HG03571 (cell line): ENCODE results near the gene PLA1A.
"Not testable (repeated sequence)": the region's sequence is repeated elsewhere in the genome, so short reads cannot be mapped to it uniquely, and the experiment has no call there.

ENCODE experiments used
- ATAC-seq: cut with Tn5 transposase; IDR thresholded peaks from one replicate; pipeline ENCODE4 v1.9.1; 2021; ENCODE audit not compliant: unreplicated experiment

The PLA1A gene

DNA sequence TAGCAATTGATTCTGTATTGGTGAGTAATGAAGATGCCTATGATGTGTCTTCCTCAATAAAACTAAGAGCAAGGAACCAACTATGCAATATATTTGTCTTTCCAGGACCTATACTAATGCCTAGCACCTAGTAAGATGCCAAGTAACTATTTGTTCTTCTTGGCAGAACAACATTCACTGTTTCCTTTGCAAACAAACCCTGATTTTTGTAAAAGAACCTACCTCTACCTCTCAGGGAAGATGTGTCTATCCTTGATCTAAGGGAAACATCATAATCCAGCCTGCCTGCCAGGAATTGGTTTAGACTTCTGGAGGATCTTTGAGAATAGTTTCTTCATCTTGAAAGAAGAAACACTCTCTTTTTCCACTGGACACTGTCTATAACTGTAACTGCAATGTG lies 22.2 kb upstream of the PLA1A start:
- ATAC-seq: no peak

DNA sequence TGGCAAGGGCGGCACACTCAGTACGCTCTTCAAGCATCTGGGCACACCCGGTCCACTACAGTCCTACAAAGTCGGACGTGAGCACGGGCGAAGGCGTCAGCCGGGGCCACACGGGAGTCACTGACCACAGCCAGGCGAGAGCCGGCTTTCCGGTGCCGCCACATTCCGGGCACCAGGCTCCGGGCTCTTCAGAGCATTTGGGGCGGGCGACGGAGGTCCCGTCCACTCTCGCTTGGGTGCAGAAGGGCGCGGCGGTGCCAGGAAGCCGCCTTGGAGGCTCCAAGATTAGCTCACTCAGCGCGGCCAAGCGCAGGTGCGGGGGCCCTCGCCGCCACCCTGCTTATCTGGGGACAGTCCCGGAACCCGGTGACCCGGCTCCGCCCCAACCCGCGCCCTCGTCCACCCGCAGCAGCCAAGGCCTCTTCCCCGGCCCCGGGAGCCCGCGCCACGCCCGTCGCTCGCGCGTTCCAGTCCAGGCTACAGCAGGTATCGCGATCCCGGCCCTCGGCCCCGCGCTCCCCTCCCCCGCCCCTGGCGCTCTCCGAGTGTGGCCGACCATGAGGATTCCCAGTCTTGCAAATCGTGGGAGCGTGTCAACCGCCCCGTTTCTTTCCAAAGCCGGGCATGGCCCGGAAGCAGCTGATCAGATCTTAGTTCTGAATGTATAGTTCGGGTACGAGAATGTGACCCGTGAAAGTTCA lies 18.2 kb upstream of the PLA1A start, which contains the start of gene ADPRH:
ADPRH (plus strand) TSS at position 127 of the 701 bp plus-strand sequence. CDS start 2,678 bp downstream, outside the sequence.
- ATAC-seq: peak; percentile 52

DNA sequence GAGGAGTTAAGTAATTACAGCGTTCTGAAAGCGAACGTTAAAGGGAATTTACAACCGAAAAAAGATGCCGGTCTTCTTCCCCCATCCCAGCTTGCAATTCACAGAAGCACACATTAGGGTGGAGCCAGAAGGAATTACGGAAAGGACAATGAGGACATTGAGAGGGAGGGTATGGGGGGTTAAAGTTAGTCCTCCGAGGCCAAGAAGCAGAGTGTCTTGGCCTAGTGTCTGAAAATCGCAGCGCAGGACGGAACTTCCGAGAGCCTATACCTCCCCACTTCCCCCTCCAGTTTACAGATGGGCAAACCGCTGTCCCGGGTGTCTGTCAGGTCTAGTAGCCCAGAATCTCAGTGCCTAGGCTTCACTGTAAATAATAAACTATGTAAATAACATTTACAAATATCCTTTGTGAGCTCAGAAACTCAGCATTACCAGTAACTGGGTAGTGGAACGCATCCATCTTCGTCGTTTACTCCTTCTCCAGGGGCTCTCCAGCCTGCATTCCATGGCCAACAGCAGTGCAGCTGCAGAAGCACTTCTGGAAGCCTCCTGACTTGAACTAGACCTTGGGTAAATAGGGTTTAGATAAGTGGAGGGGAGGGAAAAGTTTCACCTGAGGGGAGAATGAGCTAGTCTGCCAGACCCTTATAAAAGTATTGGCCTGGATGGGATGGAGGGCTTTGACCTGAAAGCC lies 17.5 kb upstream of the PLA1A start:
- ATAC-seq: peak; percentile 77

DNA sequence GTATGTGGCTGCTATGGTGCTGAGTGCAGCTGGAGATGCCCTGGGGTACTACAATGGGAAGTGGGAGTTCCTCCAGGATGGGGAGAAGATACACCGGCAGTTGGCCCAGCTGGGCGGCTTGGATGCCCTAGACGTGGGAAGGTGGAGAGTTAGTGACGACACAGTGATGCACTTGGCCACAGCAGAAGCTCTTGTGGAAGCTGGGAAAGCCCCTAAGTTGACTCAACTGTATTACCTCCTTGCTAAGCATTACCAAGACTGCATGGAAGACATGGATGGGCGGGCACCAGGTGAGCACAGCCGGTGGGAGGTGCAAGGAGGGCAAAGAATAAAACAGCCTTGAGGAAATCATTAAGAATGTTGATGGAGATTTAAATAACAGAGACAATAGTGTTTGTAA lies 15.5 kb upstream of the PLA1A start:
- no peak for ATAC-seq

DNA sequence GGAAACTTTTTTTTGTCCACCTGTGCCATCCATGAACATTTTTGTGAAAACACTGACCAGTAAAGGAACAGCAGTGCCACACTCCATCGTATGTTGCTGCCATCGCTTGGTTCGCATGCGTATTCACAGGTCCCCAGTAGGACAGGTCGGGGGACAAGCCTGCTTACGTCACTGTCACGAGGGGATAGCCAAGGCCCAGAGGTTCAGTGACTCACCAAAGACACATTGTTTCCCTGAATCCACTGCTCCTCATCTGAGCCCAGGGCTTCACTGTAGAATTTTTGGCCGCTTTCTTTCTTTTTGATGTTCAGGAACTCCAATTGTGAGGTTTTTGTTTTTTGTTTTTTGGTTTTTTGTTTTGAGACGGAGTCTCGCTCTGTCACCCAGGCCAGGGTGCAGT lies 12.5 kb upstream of the PLA1A start:
- no peak for ATAC-seq

DNA sequence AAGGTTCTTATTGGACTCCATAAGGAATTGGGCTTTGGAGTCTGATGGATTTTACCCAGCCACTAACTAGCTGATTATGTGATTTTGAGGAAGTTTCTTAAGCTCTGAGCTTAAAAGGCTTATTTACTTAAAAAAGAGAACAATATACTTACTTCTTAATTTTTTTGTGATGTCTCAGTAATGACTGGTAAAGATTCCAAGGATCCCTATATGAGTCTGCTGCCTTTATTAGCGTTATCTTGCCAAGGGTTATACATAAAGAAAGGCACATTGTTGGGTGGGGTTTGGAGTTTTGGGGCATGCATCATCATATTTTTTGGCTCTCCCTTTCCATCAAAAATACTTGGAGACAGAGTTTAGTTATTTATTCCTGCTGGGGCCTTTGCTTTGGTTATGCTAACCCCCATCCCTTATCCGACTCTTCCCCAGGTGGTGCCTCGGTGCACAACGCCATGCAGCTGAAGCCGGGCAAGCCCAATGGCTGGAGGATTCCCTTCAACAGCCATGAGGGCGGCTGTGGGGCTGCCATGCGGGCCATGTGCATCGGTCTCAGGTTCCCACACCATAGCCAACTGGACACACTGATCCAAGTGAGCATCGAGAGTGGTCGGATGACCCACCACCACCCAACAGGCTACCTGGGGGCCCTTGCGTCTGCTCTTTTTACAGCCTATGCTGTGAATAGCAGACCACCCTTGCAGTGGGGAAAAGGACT lies 11.7 kb upstream of the PLA1A start:
- ATAC-seq: no peak

DNA sequence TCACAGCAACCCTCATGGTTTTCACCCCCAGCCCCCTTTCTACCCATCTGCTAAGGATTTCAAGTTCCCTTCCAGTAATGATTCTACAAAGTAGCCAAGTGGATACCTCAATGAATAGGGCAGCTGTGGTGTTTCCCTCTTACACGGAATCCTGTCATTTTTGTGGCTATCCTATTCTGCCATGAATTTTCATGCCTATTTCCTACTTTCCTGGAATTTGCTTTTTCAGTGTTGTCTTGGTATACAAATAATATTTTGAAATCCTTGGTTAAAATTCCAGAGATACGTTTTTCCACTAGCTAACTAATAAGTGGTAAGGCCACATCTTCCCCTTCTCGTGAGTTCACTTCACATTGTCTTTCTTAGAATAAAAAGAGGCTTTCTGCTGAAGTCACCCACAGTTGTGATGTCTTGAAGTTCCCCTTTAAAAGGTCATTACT lies 10.9 kb upstream of the PLA1A start:
- no peak for ATAC-seq

DNA sequence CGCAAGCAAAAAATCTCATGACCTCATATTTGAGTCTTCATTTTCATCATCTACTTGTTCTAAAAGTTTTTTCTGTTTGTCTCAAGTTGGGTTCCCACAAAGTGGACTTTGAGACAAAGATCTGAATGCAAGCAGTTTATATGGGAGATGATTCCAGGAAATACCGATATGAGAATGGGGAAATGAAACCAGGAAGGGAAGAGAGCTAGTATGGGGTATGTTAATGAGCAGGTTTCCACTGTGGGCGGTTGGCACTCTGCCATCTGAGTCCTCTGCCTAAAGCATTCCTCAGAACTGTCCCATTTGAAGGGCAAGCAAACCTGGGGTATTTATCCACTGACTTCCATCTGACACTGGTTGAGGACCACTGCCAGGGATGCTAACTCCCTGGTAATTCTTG lies 9.6 kb upstream of the PLA1A start:
- no peak for ATAC-seq

DNA sequence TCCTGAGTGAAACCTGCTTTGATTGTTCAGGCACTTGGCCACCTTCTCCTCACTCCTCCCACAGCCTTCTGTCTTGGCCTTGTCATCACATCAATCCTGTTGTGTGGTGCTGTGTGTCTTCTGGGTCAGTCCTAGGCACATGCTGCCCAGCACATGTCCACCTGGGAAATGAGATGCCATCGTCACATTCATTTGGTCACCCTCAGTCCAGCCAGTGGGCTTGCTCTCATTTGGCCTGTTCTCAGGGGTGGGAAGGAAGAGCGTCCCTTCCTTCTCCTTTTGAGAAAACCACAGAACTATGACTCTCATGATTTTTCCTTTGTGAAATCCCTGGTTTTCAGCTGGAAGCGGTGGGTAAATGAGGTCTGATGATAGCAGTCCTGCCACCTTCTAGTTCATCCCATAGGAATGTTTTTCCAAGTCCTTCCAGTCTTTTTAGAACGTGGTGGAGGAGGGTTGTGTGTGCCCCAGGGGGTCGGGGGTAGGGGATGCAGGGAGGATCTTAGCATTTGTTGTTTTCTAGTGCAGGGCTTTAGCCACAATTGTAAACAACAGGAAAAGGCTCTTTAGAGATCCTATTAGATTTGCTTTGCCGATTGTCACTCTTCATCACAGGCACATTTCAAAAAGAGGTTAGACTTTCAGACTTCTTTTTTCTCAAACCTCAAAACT lies 8.4 kb upstream of the PLA1A start:
- no peak for ATAC-seq

DNA sequence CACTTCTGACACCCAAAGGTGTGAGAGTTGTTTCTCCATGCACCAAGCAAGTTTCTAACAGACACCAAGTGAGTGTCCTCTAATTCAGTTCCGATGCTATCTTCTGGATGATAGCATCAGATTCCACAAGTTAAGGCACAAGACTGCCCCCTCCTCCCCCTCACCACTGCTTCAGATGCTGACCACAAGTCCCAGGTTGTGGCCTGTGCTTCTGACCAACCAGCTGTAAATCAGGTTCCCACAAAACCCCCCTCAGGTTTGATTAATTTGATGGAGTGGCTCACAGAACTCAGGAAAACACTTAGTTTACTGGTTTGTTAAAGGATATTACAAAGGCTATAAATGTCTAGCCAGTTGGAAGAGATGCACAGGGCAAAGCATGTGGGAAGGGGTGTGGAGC lies 7.0 kb upstream of the PLA1A start:
- ATAC-seq: no peak

DNA sequence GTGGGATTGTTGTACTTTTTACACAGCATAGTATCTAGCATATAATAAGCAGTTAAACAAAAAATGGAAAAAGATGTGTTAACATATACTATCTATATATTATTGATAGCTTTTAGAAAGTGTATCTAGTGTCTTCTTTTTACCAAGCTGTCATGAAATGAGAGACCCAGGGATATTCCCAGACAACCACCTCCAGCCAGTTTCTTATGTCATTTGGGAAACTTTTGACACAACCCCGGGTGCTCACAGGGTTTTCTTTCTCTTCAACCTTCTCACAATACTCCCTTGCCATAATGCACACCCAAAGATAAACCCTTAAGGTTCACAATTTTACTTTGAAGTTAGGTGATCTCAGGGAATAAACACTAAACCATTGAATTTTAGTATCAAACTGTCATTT lies 4.8 kb upstream of the PLA1A start:
- ATAC-seq: no peak

DNA sequence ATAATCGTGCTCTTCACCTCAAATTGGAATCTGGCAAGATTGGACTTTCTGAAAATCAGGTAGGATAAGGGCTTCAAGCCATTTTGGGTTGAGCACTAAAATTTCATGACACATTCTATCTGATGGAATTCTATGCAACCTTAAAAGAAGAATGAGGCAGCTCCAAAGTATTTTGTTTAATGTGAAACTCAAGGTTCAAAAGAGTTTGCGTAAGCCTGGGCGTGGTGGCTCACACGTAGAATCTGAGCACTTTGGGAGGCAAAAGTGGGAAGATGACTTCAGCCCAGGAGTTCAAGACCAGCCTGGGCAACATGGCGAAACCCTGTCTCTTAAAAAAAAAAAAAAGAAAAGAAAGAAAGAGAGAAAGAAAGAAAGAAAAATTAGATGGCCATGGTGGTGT lies 3.6 kb upstream of the PLA1A start:
- ATAC-seq: no peak

DNA sequence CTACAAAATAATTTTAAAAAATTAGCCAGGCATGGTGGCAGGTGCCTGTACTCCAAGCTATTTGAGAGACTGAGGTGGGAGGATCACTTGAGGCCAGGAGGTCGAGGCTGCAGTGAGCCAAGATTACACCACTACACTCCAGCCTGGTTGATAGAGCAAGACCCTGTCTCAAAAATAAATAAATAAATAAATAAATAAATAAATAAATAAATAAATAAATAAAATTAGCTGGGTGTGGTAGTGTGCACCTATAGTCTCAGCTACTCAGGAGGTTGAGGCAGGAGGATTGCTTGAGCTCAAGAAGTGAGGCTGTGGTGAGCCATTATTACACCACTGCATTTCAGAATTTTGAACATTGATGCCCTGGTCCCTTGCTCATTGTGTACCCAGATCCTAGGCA lies 2.8 kb upstream of the PLA1A start:
- ATAC-seq: not testable (repeated sequence)

DNA sequence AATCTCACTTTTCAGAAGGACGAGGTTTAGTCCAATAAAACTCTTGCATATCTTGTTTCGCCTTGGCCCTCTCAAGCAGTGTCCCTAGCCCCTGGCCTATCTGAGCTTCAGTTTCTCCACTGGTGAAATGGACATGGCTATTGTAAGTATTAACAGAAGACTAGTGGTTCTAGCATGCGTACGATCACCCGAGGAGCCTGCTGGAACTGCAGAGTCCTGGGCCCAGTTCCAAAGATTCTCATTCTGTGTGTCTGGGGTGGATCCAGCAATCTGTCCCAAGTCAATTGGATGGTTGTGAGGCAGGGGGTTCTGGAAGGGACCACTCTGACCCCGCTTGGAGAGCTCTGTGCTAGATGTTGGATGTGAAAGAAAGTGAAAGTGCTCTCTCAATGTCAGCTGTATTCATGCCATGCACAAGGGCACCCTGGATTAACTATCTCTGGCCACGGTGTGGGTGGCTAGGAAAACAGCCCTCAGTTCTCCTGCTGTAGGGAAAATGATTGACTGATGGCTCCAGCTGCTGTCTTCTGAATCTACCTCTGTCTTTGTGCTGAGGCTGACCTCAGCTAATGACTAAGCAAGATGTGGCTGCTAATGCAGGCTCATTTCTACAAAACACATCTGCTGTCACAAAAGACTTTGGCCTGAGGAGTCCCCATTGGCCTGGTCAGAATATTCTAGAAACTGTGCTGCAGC lies 1.9 kb upstream of the PLA1A start:
- ATAC-seq: no peak

DNA sequence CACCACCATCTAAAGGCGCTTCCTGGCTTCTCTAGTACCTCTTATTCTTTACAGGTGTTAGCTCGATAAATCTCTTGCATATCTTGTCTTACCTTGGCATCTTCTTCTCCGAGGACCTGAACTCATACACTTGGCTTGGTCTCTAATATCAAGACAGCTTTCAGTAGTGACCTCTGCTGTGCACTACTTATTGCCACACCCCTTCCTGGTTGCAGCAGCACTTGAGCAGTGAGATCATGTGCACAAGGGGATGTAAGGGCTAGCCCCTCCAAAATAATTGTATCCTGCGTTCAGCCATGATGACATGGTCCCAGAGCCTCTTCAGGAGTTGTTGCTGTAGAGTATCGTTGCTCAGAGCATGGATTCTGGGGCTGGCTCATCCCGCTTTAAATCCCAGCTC lies 1.3 kb upstream of the PLA1A start:
- no peak for ATAC-seq

DNA sequence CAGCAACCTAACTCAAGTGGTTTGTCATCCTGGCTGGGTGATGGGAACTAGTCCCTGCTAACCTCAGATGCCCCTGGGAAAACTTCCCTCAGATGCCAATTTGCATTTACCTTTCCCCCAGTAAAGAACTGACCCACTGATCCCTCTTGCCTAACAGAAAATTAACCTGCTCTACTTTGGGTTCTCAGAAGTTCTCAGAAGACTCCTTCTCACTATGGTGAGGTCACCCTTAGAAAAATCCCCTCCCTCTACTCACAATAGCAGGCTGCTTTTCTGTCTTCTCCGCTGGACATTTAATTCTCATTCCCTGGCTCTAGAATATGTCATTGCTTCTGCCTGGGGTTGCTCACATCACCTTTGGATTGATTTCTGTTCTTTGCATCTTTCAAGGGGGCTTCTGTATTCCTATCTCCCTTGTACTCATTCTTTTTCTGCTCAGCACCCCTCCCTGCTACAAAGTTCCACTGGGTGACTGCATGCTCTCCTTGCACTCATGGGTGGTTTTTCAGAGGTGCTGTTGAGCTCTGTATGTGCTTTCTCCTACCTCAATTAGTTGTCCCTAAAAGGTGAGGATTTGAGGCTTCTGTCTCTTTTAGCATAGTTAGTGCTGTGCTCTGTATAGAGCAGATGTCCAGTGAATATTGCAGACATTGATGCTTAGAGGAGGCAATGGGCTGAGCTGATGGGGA lies 869 bp downstream of the PLA1A start:
- peak; percentile 38 for ATAC-seq

DNA sequence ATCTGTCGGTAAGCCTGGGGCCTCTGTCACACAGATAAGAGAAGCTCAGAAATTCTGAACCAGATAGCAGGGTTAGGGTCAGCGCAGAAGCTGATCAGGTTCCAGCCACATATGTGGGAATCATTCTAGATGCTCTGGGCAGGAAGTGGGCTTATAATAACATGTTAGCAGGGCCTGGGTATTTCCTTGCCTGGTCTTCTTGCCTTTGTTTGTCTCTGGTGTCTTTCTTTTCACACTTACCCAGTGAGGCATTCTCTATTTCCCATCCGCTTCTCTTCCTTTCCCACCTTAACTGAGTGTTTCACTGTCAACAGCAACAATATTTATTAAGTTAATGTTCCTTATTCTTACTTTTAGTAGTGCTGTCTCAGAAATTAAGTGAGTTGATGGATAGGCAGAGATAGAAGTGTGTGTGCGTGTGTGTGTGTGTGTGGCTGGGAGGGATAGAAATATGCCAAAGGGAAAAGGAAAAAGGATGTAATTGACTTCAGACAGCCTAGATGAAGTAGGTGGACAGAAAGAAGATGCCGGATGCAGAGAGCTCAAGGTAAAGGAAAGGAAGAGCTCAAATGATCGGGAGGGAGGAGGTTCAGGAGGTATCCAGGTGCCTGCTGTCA lies 2.0 kb downstream of the PLA1A start:
- no peak for ATAC-seq

DNA sequence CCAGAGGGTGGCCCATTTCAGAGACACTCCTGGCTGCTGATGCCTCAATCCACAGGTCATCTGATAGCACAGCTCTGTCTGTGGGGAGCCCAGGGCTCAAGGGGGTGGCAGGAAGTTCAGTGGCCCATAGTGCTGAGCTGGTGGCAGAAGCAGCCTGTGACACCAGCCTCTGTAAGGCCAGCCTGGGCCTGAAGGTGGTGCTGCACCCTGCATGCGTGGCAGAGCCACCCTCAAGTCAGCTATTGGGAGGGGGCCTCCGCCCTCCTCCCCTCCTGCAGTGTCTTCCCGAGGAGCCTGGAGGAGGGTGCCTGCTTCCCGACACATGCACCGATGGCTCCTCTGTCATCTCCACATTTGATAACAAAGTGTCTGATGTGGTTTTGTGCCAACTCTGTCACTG lies 3.0 kb downstream of the PLA1A start:
- peak; percentile 63 for ATAC-seq

DNA sequence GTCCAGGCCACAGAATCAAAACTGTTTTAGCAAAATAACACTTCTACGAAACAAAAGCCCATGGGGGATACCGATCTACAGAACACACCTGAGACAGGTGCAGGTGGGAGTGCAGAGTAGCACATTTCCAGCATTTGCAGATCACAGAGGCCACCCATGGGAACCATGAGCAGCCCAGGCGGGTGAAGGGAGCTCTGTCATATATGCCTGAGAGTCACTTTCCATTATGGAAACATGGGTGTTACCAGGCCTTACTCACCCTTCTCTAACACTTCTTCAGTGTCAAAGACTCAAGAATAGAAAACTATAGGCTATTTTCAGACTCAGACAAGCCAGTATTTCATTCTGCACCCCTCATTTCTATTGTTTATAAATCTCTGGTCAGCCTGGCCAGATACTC lies 3.5 kb downstream of the PLA1A start:
- ATAC-seq: no peak

DNA sequence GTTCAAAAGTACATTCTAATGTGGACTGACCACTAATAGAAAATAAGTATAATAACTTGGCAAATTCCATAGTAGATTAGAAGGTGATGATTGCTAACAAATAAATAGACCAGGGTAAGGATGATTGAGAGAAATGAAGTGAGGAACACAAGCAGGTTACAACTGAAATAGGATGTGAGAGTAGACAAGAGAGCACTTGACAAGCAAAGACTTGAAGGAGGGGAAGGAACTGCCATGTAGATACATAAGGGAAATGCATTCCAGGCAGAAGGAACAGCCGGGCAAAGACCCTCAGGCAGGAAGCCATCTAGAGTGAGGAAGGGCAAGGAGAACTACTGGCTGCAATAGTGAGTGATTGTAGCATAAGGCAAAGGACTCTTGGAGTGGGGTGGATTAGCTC lies 5.0 kb downstream of the PLA1A start:
- ATAC-seq: no peak
